A549 (cell line): ENCODE results near the gene HGF. TPM values are rescaled to one million over a fixed set of nuclear protein-coding genes. Genes with fewer than 3 reads are reported as not detected.
A peak's percentile ranks its signal among the peaks of the same experiment; 100 is the strongest.

Source experiments
- ATAC-seq, 2 experiments: fragments of 200-7000 bp in 1 of 2; fragments of >200 bp in 1 of 2; cut with Nextera tagmentation in 1 of 2; cut with Tn5 transposase in 1 of 2; 3 replicates each; pipeline versions ENCODE4 v1.8.0 to v1.9.1; 2018 to 2020; ENCODE audit warnings: mild to moderate bottlenecking in 1 of 2, moderate library complexity in 1 of 2
- CTCF ChIA-PET: fragments of 300-600 bp; sonication (Branson Sonifier 250); formaldehyde crosslinking; extraction: SDS; loops from one replicate; lab custom pipeline; 2021; ENCODE audit warnings: antibody characterized with exemption, inconsistent platforms; lab: Yijun Ruan, JAX
- POLR2A ChIA-PET: fragments of 350-600 bp; formaldehyde crosslinking; extraction: SDS; loops from one replicate; lab custom pipeline; 2021; ENCODE audit warnings: antibody characterized with exemption, inconsistent platforms; lab: Yijun Ruan, JAX
- DNase-seq, 2 experiments: peaks; one replicate each; pipeline versions ENCODE4 v3.0.0 to v3.0.0-alpha.2; 2011 to 2016; ENCODE audit warnings: low read depth in 1 of 2, low spot score in 1 of 2
- FAIRE-seq: peaks from 2 replicates; lab custom pipeline; 2011; peaks lifted over from hg19 to GRCh38; lab: Jason Lieb, UNC
- H3K27ac ChIP-seq, 2 experiments: fragments of >200 bp; sonication (Bioruptor Twin); formaldehyde crosslinking; 3 replicates each; pipeline ENCODE4 v1.5.1; 2016 to 2017
- H3K4me1 ChIP-seq: fragments of >200 bp; sonication (Bioruptor Twin); formaldehyde crosslinking; 3 replicates; pipeline ENCODE4 v1.6.1; 2016
- H3K4me2 ChIP-seq: fragments of >200 bp; sonication (Bioruptor Twin); formaldehyde crosslinking; 3 replicates; pipeline ENCODE4 v1.6.1; 2016
- H3K4me3 ChIP-seq: fragments of >200 bp; sonication (Bioruptor Twin); formaldehyde crosslinking; 3 replicates; pipeline ENCODE4 v1.5.1; 2016
- H3K9me3 ChIP-seq: fragments of >200 bp; sonication (Bioruptor Twin); formaldehyde crosslinking; 3 replicates; pipeline ENCODE4 v1.6.1; 2016
- CBX8 ChIP-seq: fragments of 200-600 bp; sonication (generic); IDR thresholded peaks from 2 replicates; pipeline ENCODE4 v1.6.1; 2016
- CHD2 ChIP-seq: fragments of 150-350 bp; IDR thresholded peaks from 2 replicates; pipeline ENCODE4 v1.6.1; 2014; ENCODE audit warnings: low read length; ENCODE audit not compliant: partially characterized antibody
- CTCF ChIP-seq: fragments of >200 bp; sonication (Bioruptor Twin); formaldehyde crosslinking; IDR thresholded peaks from 3 replicates; pipeline ENCODE4 v1.5.1; 2016
- FOSL2 ChIP-seq, 2 experiments: fragments of 450-650 bp in 1 of 2; fragments of >200 bp in 1 of 2; sonication (Bioruptor Twin) in 1 of 2; formaldehyde crosslinking; IDR thresholded peaks; 2 replicates each; pipeline versions ENCODE4 v1.5.0 to v1.6.1; 2016 to 2020; ENCODE audit warnings: mild to moderate bottlenecking in 1 of 2, moderate library complexity in 1 of 2
- GATA3 ChIP-seq: IDR thresholded peaks from 2 replicates; pipeline ENCODE4 v1.6.1; 2012; ENCODE audit warnings: borderline replicate concordance
- HOXA7 ChIP-seq: fragments of 250-450 bp; sonication (Bioruptor Pico); IDR thresholded peaks from 2 replicates; pipeline ENCODE4 v1.5.0; 2020; ENCODE audit warnings: mild to moderate bottlenecking, moderate library complexity
- JUN ChIP-seq, 2 experiments: fragments of >200 bp; sonication (Bioruptor Twin); formaldehyde crosslinking; IDR thresholded peaks; 2 replicates in 1 of 2; 3 replicates in 1 of 2; pipeline ENCODE4 v1.6.1; 2016 to 2017
- KDM5A ChIP-seq: fragments of 200-600 bp; sonication (generic); IDR thresholded peaks from 2 replicates; pipeline ENCODE4 v1.6.1; 2016; ENCODE audit warnings: antibody characterized with exemption, mild to moderate bottlenecking
- NFE2L2 ChIP-seq: fragments of 150-350 bp; conservative IDR thresholded peaks from 2 replicates; pipeline ENCODE4 v1.6.1; 2014; ENCODE audit warnings: low read length
- NR3C1 ChIP-seq: fragments of >200 bp; sonication (Bioruptor Twin); formaldehyde crosslinking; IDR thresholded peaks from 3 replicates; pipeline ENCODE4 v1.6.1; 2017
- PHF8 ChIP-seq: fragments of 200-600 bp; sonication (generic); IDR thresholded peaks from 2 replicates; pipeline ENCODE4 v1.6.1; 2016; ENCODE audit warnings: low read depth, mild to moderate bottlenecking, antibody characterized with exemption, moderate library complexity, borderline replicate concordance
- POLR2A ChIP-seq: IDR thresholded peaks from 2 replicates; pipeline ENCODE4 v1.6.1; 2012; ENCODE audit warnings: mild to moderate bottlenecking, low read length
- POLR2AphosphoS2 ChIP-seq: conservative IDR thresholded peaks from 2 replicates; pipeline ENCODE4 v1.6.1; 2012; ENCODE audit warnings: low read length, improper control_type of control experiment, inconsistent platforms
- RAD21 ChIP-seq, 2 experiments: fragments of >200 bp in 1 of 2; sonication (Bioruptor Twin) in 1 of 2; formaldehyde crosslinking in 1 of 2; IDR thresholded peaks in 1 of 2; conservative IDR thresholded peaks in 1 of 2; 2 replicates in 1 of 2; 3 replicates in 1 of 2; pipeline ENCODE4 v1.6.1; 2012 to 2018; ENCODE audit warnings: inconsistent platforms in 1 of 2
- REST ChIP-seq: fragments of 200-600 bp; sonication (generic); IDR thresholded peaks from 2 replicates; pipeline ENCODE4 v1.6.1; 2016; ENCODE audit warnings: antibody characterized with exemption, mild to moderate bottlenecking, moderate library complexity
- TFCP2L1 ChIP-seq: fragments of 250-450 bp; sonication (Bioruptor Pico); IDR thresholded peaks from 2 replicates; pipeline ENCODE4 v1.5.0; 2021; ENCODE audit warnings: mild to moderate bottlenecking
- WGBS: methylation state at CpG from one replicate; pipeline ENCODE4 v1.1.6; 2017; ENCODE audit errors: missing lambda C conversion rate; 5-methylcytosine and 5-hydroxymethylcytosine counted together
- polyA plus RNA-seq, 4 experiments: library from polyadenylated mRNA; depleted of rRNA in 3 of 4; stranded (reverse); fragments of >200 nt; fragmentation: RNase III in 1 of 4; extraction: RNeasy Plus Mini Kit Qiagen cat#74134 plus additional on column Dnase treatment in 1 of 4; gene quantifications; 2 replicates in 3 of 4; 3 replicates in 1 of 4; pipeline ENCODE4 v1.2.3, GENCODE V29; 2011 to 2017
- TF ChIP-seq, protein P1 (sequence below): IDR thresholded peaks from 2 replicates; pipeline ENCODE4 v1.6.1; 2012
- TF ChIP-seq, protein P2 (sequence below): fragments of 250-450 bp; sonication (Bioruptor Pico); IDR thresholded peaks from 2 replicates; pipeline ENCODE4 v1.5.0; 2021; ENCODE audit warnings: mild to moderate bottlenecking, moderate library complexity, borderline replicate concordance
- TF ChIP-seq, protein P3 (sequence below): fragments of >200 bp; sonication (Bioruptor Twin); formaldehyde crosslinking; IDR thresholded peaks from 2 replicates; pipeline ENCODE4 v1.6.1; 2016

Gene HGF
- polyA plus RNA-seq, 2 of the 4 experiments (the other 2 are of a cell fraction) = 0.06 to 0.31 TPM

DNA sequence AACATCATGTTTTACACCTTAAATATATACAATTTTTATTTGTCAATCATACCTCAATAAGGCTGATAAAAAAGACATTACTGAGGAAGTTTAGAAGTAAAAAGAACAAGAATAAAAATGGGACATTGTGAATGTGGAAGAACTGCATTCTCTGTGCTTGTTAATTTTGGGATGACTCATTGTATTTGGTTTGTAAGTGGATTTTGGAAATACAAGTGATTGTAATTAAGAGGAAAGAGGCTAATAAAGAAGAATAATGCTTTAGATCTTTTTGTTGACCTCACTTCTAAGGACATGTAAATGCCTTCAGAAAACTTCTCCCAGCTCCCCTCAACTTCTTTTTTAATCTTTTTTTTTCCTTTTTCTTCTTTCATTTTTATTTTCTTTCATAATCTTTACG lies 76.0 kb downstream of the HGF start:
- TF ChIP-seq FOSL2 (IDR thresholded peaks at IDR 0.05) (no peak), FOSL2 (CRISPR knock-in tag; IDR thresholded peaks at IDR 0.05) (0 out of 2 replicates have a peak, but pooled peaks have one; percentile 14), NFE2L2 (no peak)
- TF ChIP-seq, protein P1, sequence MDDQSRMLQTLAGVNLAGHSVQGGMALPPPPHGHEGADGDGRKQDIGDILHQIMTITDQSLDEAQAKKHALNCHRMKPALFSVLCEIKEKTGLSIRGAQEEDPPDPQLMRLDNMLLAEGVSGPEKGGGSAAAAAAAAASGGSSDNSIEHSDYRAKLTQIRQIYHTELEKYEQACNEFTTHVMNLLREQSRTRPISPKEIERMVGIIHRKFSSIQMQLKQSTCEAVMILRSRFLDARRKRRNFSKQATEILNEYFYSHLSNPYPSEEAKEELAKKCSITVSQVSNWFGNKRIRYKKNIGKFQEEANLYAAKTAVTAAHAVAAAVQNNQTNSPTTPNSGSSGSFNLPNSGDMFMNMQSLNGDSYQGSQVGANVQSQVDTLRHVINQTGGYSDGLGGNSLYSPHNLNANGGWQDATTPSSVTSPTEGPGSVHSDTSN = no peak
- DNase-seq (no peak), FAIRE-seq (no peak), ATAC-seq (no peak)
- H3K4me3 ChIP-seq = no peak overlapping the region
- 91% methylated on average over 1 of the region's 1 CpG for WGBS
- no peaks in the 10 kb centered on the region for H3K9me3 ChIP-seq
- peaks cover 18% of the 10 kb centered on the region for H3K4me1 ChIP-seq
- ChIA-PET POLR2A (no interaction called here), CTCF (no interaction called here)
- no peak overlapping the region for H3K27ac ChIP-seq
- H3K4me2 ChIP-seq = no peak overlapping the region

DNA sequence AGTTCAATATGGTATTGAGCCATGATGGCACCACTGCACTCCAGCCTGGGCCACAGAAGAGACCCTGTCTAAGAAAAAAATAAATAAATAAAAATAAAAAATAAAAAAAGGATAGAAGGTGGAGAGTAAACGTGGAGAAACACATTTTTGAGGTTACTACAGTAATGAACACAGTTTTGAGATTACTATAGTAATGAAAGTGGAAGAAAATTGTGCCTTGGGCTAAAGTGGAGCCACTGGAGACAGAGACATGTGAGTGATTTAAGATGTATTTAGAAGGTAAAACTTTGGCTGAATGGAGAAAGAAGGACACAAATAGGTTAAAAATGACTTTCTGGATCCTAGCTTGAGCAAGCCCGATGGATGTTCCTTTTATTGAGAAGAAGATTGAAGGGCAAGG lies 76.8 kb downstream of the HGF start:
- POLR2A ChIA-PET = no interaction called here
- no peak overlapping the region for H3K27ac ChIP-seq
- no peak for DNase-seq

GRCh38 chr7:81692146-81692905 lies 77.5 kb downstream of the HGF start:
- ATAC-seq = no peak; a peak in 1 of 6 replicates
- no peak for FAIRE-seq
- no peak overlapping the region for H3K4me3 ChIP-seq
- CTCF ChIA-PET = interaction anchor here (1.0 kb wide), 1 partner anchor 10 kb away, joined by 4 read pairs; no protein-coding TSS in a partner anchor
- no peak overlapping the region for H3K4me2 ChIP-seq
- POLR2A ChIA-PET = no interaction called here
- H3K4me1 ChIP-seq = peaks cover 18% of the 10 kb centered on the region
- 40% methylated on average over 3 of the region's 3 CpGs for WGBS
- no peak for DNase-seq
- no peaks in the 10 kb centered on the region for H3K9me3 ChIP-seq
- TF ChIP-seq CHD2 = no peak
- TF ChIP-seq, protein P2, sequence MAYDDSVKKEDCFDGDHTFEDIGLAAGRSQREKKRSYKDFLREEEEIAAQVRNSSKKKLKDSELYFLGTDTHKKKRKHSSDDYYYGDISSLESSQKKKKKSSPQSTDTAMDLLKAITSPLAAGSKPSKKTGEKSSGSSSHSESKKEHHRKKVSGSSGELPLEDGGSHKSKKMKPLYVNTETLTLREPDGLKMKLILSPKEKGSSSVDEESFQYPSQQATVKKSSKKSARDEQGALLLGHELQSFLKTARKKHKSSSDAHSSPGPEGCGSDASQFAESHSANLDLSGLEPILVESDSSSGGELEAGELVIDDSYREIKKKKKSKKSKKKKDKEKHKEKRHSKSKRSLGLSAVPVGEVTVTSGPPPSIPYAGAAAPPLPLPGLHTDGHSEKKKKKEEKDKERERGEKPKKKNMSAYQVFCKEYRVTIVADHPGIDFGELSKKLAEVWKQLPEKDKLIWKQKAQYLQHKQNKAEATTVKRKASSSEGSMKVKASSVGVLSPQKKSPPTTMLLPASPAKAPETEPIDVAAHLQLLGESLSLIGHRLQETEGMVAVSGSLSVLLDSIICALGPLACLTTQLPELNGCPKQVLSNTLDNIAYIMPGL (CRISPR knock-in tag) = no peak
- TF ChIP-seq REST = no peak
- TF ChIP-seq POLR2A = no peak
- TF ChIP-seq NFE2L2 = no peak
- TF ChIP-seq HOXA7 = no peak
- no peak for TF ChIP-seq CTCF
- no peak for TF ChIP-seq NR3C1
- no peak for TF ChIP-seq KDM5A
- TF ChIP-seq CBX8 = no peak
- no peak for TF ChIP-seq TFCP2L1 (CRISPR knock-in tag)
- TF ChIP-seq, protein P3, sequence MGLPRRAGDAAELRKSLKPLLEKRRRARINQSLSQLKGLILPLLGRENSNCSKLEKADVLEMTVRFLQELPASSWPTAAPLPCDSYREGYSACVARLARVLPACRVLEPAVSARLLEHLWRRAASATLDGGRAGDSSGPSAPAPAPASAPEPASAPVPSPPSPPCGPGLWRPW = no peak
- no peak overlapping the region for H3K27ac ChIP-seq

More for the DNA sequence above, 76.8 kb downstream of the HGF start:
- FAIRE-seq = no peak
- TF ChIP-seq JUN (IDR thresholded peaks at IDR 0.05) (no peak), RAD21 (conservative IDR thresholded peaks at IDR 0.05 in 1 of 2, IDR thresholded peaks at IDR 0.05 in 1 of 2) (no peak), GATA3 (no peak), PHF8 (no peak), POLR2AphosphoS2 (no peak)
- H3K4me3 ChIP-seq = no peak overlapping the region
- CTCF ChIA-PET = no interaction called here
- no peak for ATAC-seq
- peaks cover 18% of the 10 kb centered on the region for H3K4me1 ChIP-seq
- H3K9me3 ChIP-seq = no peaks in the 10 kb centered on the region
- 81% methylated on average over 2 of the region's 2 CpGs for WGBS
- no peak overlapping the region for H3K4me2 ChIP-seq
